Mesenchymal stem cell (in vitro differentiated cells and primary cell): Measurements from ENCODE around the gene SDCCAG8.

ENCODE experiments used
- DNase-seq: peaks from one replicate; pipeline ENCODE4 v3.0.0-alpha.2; 2013
- H2AFZ ChIP-seq: one replicate; pipeline ENCODE4 v1.6.1; 2013; ENCODE audit warnings: low read depth, mild to moderate bottlenecking, control low read depth, inconsistent platforms, low read length, moderate library complexity
- H2AK5ac ChIP-seq: 2 replicates; pipeline ENCODE4 v1.6.1; 2013; ENCODE audit warnings: low read length, moderate library complexity, mild to moderate bottlenecking, inconsistent platforms; ENCODE audit not compliant: severe bottlenecking
- H2BK120ac ChIP-seq: one replicate; pipeline ENCODE4 v1.6.1; 2013; ENCODE audit warnings: low read depth, mild to moderate bottlenecking, inconsistent platforms, low read length, moderate library complexity
- H2BK12ac ChIP-seq, 2 experiments: one replicate each; pipeline ENCODE4 v1.6.1; 2013; ENCODE audit warnings: inconsistent platforms in 2 of 2, low read length in 2 of 2, mild to moderate bottlenecking in 2 of 2, moderate library complexity in 2 of 2, control low read depth in 1 of 2
- H2BK15ac ChIP-seq: one replicate; pipeline ENCODE4 v1.6.1; 2013; ENCODE audit warnings: mild to moderate bottlenecking, low read depth, inconsistent platforms; ENCODE audit not compliant: poor library complexity, severe bottlenecking
- H2BK5ac ChIP-seq: 2 replicates; pipeline ENCODE4 v1.6.1; 2013; ENCODE audit warnings: low read depth, mild to moderate bottlenecking, low read length, control low read depth, inconsistent platforms; ENCODE audit not compliant: poor library complexity, severe bottlenecking
- H3K14ac ChIP-seq, 2 experiments: one replicate each; pipeline ENCODE4 v1.6.1; 2013; ENCODE audit warnings: inconsistent platforms in 2 of 2, low read length in 2 of 2, control low read depth in 1 of 2, mild to moderate bottlenecking in 1 of 2, moderate library complexity in 1 of 2
- H3K18ac ChIP-seq, 2 experiments: one replicate each; pipeline ENCODE4 v1.6.1; 2013; ENCODE audit warnings: inconsistent platforms in 2 of 2, low read length in 2 of 2, control low read depth in 1 of 2, low read depth in 1 of 2, mild to moderate bottlenecking in 1 of 2
- H3K23ac ChIP-seq, 2 experiments: one replicate each; pipeline ENCODE4 v1.6.1; 2013; ENCODE audit warnings: inconsistent platforms in 2 of 2, low read length in 2 of 2, mild to moderate bottlenecking in 2 of 2, moderate library complexity in 2 of 2, control low read depth in 1 of 2
- H3K27ac ChIP-seq: 2 replicates; pipeline ENCODE4 v1.5.1; 2013; ENCODE audit warnings: mild to moderate bottlenecking, moderate library complexity, low read length, control low read depth, inconsistent platforms; ENCODE audit not compliant: poor library complexity, severe bottlenecking
- H3K27me3 ChIP-seq, 2 experiments: 2 replicates each; pipeline versions ENCODE4 v1.6.1 to v1.7.0; 2013; ENCODE audit warnings: low read length in 2 of 2, mild to moderate bottlenecking in 2 of 2, moderate library complexity in 2 of 2, control low read depth in 1 of 2, inconsistent platforms in 1 of 2; ENCODE audit not compliant: control insufficient read depth in 1 of 2, insufficient read depth in 1 of 2
- H3K36me3 ChIP-seq, 2 experiments: 2 replicates each; pipeline versions ENCODE4 v1.6.1 to v1.7.0; 2013; ENCODE audit warnings: low read length in 2 of 2, control low read depth in 1 of 2, inconsistent platforms in 1 of 2, low read depth in 1 of 2, mild to moderate bottlenecking in 1 of 2; ENCODE audit not compliant: insufficient read depth in 2 of 2, control insufficient read depth in 1 of 2
- H3K4ac ChIP-seq, 2 experiments: one replicate each; pipeline ENCODE4 v1.6.1; 2013; ENCODE audit warnings: inconsistent platforms in 2 of 2, low read length in 2 of 2, mild to moderate bottlenecking in 2 of 2, moderate library complexity in 2 of 2, control low read depth in 1 of 2, low read depth in 1 of 2
- H3K4me1 ChIP-seq: 2 replicates; pipeline ENCODE4 v1.6.1; 2013; ENCODE audit warnings: low read depth, low read length, control low read depth; ENCODE audit not compliant: control insufficient read depth, insufficient read depth
- H3K4me2 ChIP-seq: 2 replicates; pipeline ENCODE4 v1.6.1; 2013; ENCODE audit warnings: low read length, mild to moderate bottlenecking, inconsistent platforms; ENCODE audit not compliant: poor library complexity, severe bottlenecking
- H3K4me3 ChIP-seq, 2 experiments: 2 replicates each; pipeline versions ENCODE4 v1.5.1 to v1.7.0; 2013; ENCODE audit warnings: low read length in 2 of 2, mild to moderate bottlenecking in 2 of 2, control low read depth in 1 of 2, low read depth in 1 of 2; ENCODE audit not compliant: insufficient read depth in 1 of 2
- H3K79me1 ChIP-seq: replicated peaks from 2 replicates; pipeline ENCODE4 v1.6.1; 2013; ENCODE audit warnings: mild to moderate bottlenecking, control low read depth, low read length, inconsistent platforms; ENCODE audit not compliant: poor library complexity, severe bottlenecking
- H3K9ac ChIP-seq: 2 replicates; pipeline ENCODE4 v1.7.0; 2013; ENCODE audit warnings: mild to moderate bottlenecking, low read length, moderate library complexity
- H3K9me3 ChIP-seq: 2 replicates; pipeline ENCODE4 v1.7.0; 2013; ENCODE audit warnings: mild to moderate bottlenecking, low read length; ENCODE audit not compliant: control insufficient read depth
- H4K8ac ChIP-seq: one replicate; pipeline ENCODE4 v1.6.1; 2013; ENCODE audit warnings: inconsistent platforms, mild to moderate bottlenecking, low read length, moderate library complexity
- H4K91ac ChIP-seq: one replicate; pipeline ENCODE4 v1.6.1; 2013; ENCODE audit warnings: mild to moderate bottlenecking, low read length, inconsistent platforms
- WGBS: methylation state at CpG from one replicate; pipeline ENCODE4 v1.1.7; 2013; ENCODE audit warnings: mixed read lengths; 5-methylcytosine and 5-hydroxymethylcytosine counted together

The SDCCAG8 gene

DNA sequence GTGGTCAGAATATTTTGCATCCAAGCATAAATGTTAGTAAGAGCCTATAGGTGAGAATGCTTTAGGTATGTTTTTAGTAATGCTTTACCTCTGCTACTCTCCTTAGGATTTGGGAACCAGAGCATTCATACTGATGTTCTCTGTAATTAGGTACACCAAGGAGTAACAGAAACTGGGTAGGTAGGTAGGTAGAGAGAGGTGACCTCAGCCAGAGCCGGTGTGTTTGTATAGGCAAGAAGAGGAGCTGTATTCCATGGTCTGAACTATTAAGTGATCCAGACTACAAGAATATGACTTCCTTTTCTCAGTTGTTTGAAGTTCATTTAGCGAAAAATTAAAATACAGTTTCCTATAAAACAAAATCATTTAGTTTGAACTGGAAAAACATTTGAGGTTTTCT lies 108.5 kb downstream of the SDCCAG8 start:
- no peak overlapping the region for H2BK15ac ChIP-seq
- no peak overlapping the region for H3K14ac ChIP-seq
- H3K9ac ChIP-seq = no peak overlapping the region
- H2AFZ ChIP-seq = no peak overlapping the region
- H3K4me1 ChIP-seq = no peaks in the 10 kb centered on the region
- no peak overlapping the region for H2AK5ac ChIP-seq
- H4K91ac ChIP-seq = no peak overlapping the region
- WGBS = 100% methylated on average over 1 of the region's 2 CpGs
- no peak overlapping the region for H3K4me2 ChIP-seq
- no peaks in the 10 kb centered on the region for H3K27me3 ChIP-seq
- H3K9me3 ChIP-seq = no peaks in the 10 kb centered on the region
- no peak overlapping the region for H3K27ac ChIP-seq
- H3K36me3 ChIP-seq = peaks cover 0 to 68% of the 10 kb centered on the region in 2 experiments
- H3K4ac ChIP-seq = no peak overlapping the region
- no peak overlapping the region for H2BK12ac ChIP-seq
- H3K4me3 ChIP-seq = no peak overlapping the region
- H3K18ac ChIP-seq = no peak overlapping the region
- H2BK120ac ChIP-seq = no peak overlapping the region
- H3K23ac ChIP-seq = no peak overlapping the region
- no peak overlapping the region for H4K8ac ChIP-seq
- peaks cover 4% of the 10 kb centered on the region for H3K79me1 ChIP-seq
- no peak for DNase-seq
- no peak overlapping the region for H2BK5ac ChIP-seq

DNA sequence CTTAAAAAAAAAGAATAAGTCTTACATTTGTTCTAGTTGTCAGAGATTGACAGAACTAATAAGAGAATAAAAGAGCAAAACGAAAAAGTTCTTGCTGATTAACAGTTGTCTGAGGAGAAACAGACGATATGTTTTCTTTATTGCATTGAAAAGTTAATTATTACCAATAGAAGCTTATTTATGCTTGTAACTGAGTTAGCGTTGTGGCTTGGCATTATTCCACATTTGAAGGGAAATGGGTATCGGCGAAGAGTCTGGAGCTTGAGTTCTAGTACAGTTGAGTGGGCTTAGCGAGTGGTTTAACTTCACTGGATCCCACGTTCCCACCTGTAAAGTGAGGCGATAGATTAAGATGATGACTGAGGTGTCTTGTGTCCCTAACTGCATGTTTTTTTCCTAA lies 109.0 kb downstream of the SDCCAG8 start:
- no peak overlapping the region for H3K9ac ChIP-seq
- no peak overlapping the region for H2BK120ac ChIP-seq
- H2AFZ ChIP-seq = no peak overlapping the region
- no peak overlapping the region for H4K8ac ChIP-seq
- H2BK12ac ChIP-seq = no peak overlapping the region
- H3K4me3 ChIP-seq = no peak overlapping the region
- H3K27ac ChIP-seq = no peak overlapping the region
- no peak for DNase-seq
- no peak overlapping the region for H2BK15ac ChIP-seq
- H3K4ac ChIP-seq = no peak overlapping the region
- H3K4me1 ChIP-seq = no peaks in the 10 kb centered on the region
- no peaks in the 10 kb centered on the region for H3K9me3 ChIP-seq
- H3K23ac ChIP-seq = no peak overlapping the region
- H3K18ac ChIP-seq = no peak overlapping the region
- WGBS = 93% methylated on average over 8 of the region's 8 CpGs
- H2AK5ac ChIP-seq = no peak overlapping the region
- peaks cover 2% of the 10 kb centered on the region for H3K79me1 ChIP-seq
- H3K27me3 ChIP-seq = no peaks in the 10 kb centered on the region
- no peak overlapping the region for H3K14ac ChIP-seq
- peaks cover 0 to 68% of the 10 kb centered on the region in 2 experiments for H3K36me3 ChIP-seq
- no peak overlapping the region for H2BK5ac ChIP-seq
- no peak overlapping the region for H4K91ac ChIP-seq
- H3K4me2 ChIP-seq = no peak overlapping the region

DNA sequence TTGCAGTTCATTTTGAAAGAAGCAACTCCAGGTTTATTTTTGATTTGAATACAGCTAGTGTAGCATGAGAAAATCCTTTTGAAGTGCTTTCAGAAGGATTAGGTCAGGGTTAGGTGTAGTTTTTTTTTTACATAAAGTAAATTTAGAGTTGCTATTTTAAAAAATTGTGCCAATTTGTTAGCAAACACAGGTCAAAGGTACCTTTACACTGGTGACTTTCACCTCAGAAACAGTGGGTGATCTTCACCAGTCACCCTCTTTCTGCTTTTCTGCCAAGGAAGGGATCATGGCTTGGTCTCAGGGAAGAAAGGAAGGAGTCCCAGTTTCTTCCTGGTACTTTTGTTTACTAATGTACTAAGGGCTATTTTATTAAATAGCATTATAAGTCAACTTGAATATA lies 111.5 kb downstream of the SDCCAG8 start:
- Histone ChIP-seq H3K4me2 (no peak overlapping the region), H2BK120ac (no peak overlapping the region), H3K4ac (no peak overlapping the region), H4K8ac (no peak overlapping the region), H3K4me3 (no peak overlapping the region), H2AK5ac (no peak overlapping the region), H2BK12ac (no peak overlapping the region), H3K9ac (no peak overlapping the region), H2AFZ (no peak overlapping the region), H3K9me3 (no peaks in the 10 kb centered on the region), H3K4me1 (no peaks in the 10 kb centered on the region), H3K27me3 (no peaks in the 10 kb centered on the region), H3K36me3 (peaks cover 0 to 74% of the 10 kb centered on the region in 2 experiments), H3K14ac (no peak overlapping the region), H3K79me1 (peaks cover 2% of the 10 kb centered on the region), H3K27ac (no peak overlapping the region), H3K23ac (no peak overlapping the region), H3K18ac (no peak overlapping the region), H2BK15ac (no peak overlapping the region), H4K91ac (no peak overlapping the region), H2BK5ac (no peak overlapping the region)
- DNase-seq = no peak

DNA sequence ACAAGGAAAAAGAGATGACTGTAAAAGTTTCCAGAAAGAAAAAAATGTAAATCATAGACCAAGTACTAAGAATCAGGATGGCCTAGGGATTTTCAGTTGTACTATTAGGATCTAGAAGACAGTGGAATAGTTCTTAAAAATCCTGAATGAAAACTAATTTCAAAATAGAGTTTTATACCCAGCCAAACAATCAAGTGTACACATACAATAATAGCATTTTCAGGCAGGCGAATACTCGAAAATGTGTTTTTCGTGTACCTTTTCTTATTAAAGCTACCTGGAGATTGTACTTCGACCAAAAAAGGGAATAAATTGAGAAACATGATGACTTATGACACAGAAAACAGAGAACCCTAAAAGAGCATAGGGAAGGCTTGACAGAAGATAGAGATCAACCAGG lies 118.6 kb downstream of the SDCCAG8 start:
- 100% methylated on average over 4 of the region's 4 CpGs for WGBS
- H2AK5ac ChIP-seq = no peak overlapping the region
- H3K27ac ChIP-seq = no peak overlapping the region
- H2BK120ac ChIP-seq = no peak overlapping the region
- no peaks in the 10 kb centered on the region for H3K4me1 ChIP-seq
- no peaks in the 10 kb centered on the region for H3K79me1 ChIP-seq
- H3K4me2 ChIP-seq = no peak overlapping the region
- no peak overlapping the region for H2BK15ac ChIP-seq
- no peak overlapping the region for H3K18ac ChIP-seq
- H2BK12ac ChIP-seq = no peak overlapping the region
- DNase-seq = no peak
- no peak overlapping the region for H2BK5ac ChIP-seq
- peaks cover 0 to 64% of the 10 kb centered on the region in 2 experiments for H3K36me3 ChIP-seq
- H3K4ac ChIP-seq = no peak overlapping the region
- H3K27me3 ChIP-seq = no peaks in the 10 kb centered on the region
- no peak overlapping the region for H2AFZ ChIP-seq
- H4K91ac ChIP-seq = no peak overlapping the region
- H4K8ac ChIP-seq = no peak overlapping the region
- H3K9ac ChIP-seq = no peak overlapping the region
- H3K23ac ChIP-seq = no peak overlapping the region
- no peak overlapping the region for H3K4me3 ChIP-seq
- H3K9me3 ChIP-seq = peaks cover 17% of the 10 kb centered on the region
- no peak overlapping the region for H3K14ac ChIP-seq
